HG03378 (cell line): Measurements from ENCODE around the gene GDAP1L1.
A peak's percentile ranks its signal among the peaks of the same experiment; 100 is the strongest.

ENCODE experiments used
- ATAC-seq: cut with Tn5 transposase; IDR thresholded peaks from one replicate; pipeline ENCODE4 v1.9.1; 2021; ENCODE audit warnings: mild to moderate bottlenecking, moderate library complexity; ENCODE audit not compliant: unreplicated experiment

The GDAP1L1 gene

GRCh38 chr20:44247131-44247571 is at the start of gene GDAP1L1:
Gene GDAP1L1 (plus strand): TSS chr20:44247308. CDS start chr20:44247335, 27 bp downstream.
- no peak for ATAC-seq

GRCh38 chr20:44198872-44199271 is 48.2 kb upstream of the GDAP1L1 start:
- ATAC-seq = no peak

- ATAC-seq = no peak
These were observed 47.2 kb upstream of the GDAP1L1 start for GRCh38 chr20:44199877-44200276.

GRCh38 chr20:44200371-44200770 is 46.7 kb upstream of the GDAP1L1 start:
- no peak for ATAC-seq

GRCh38 chr20:44200983-44201382 is 46.1 kb upstream of the GDAP1L1 start:
- no peak for ATAC-seq

GRCh38 chr20:44203161-44203560 is 43.9 kb upstream of the GDAP1L1 start:
- no peak for ATAC-seq

GRCh38 chr20:44204156-44204831 is 42.8 kb upstream of the GDAP1L1 start:
- no peak for ATAC-seq

GRCh38 chr20:44204832-44205215 is 42.3 kb upstream of the GDAP1L1 start:
- no peak for ATAC-seq

GRCh38 chr20:44206132-44206531 is 41.0 kb upstream of the GDAP1L1 start:
- ATAC-seq = no peak

- ATAC-seq = no peak
These were observed 39.9 kb upstream of the GDAP1L1 start for GRCh38 chr20:44207126-44207723.

- no peak for ATAC-seq
These were observed 38.9 kb upstream of the GDAP1L1 start for GRCh38 chr20:44208165-44208564.

GRCh38 chr20:44208770-44209169 is 38.3 kb upstream of the GDAP1L1 start:
- ATAC-seq = no peak

- ATAC-seq = peak; percentile 4
These were observed 37.3 kb upstream of the GDAP1L1 start for GRCh38 chr20:44209686-44210405.

GRCh38 chr20:44210406-44211176 is 36.5 kb upstream of the GDAP1L1 start, which contains the start of gene OSER1:
Gene OSER1 (minus strand): TSS chr20:44210771. CDS start chr20:44206957, 3,814 bp downstream.
- ATAC-seq = peak; percentile 67

- ATAC-seq = no peak
These were observed 35.7 kb upstream of the GDAP1L1 start for GRCh38 chr20:44211177-44212039.

GRCh38 chr20:44212792-44213191 is 34.3 kb upstream of the GDAP1L1 start:
- no peak for ATAC-seq

- no peak for ATAC-seq
These were observed 32.0 kb upstream of the GDAP1L1 start for GRCh38 chr20:44215125-44215524.

- no peak for ATAC-seq
These were observed 29.6 kb upstream of the GDAP1L1 start for GRCh38 chr20:44217342-44218092.

- ATAC-seq = no peak
These were observed 28.7 kb upstream of the GDAP1L1 start for GRCh38 chr20:44218446-44218845.
